Skin epidermis (tissue), 12 donors: ENCODE results near the gene PCDH15.

Experiments used
- H3K27ac ChIP-seq, 21 experiments: fragments of 200-600 bp; sonication (generic) in 11 of 21; one replicate each; pipeline ENCODE4 v1.5.0; 2020; ENCODE audit warnings: mild to moderate bottlenecking in 3 of 21, inconsistent platforms in 2 of 21, moderate library complexity in 2 of 21
- H3K4me3 ChIP-seq, 7 experiments: fragments of 200-600 bp; sonication (generic) in 2 of 7; one replicate each; pipeline ENCODE4 v1.5.0; 2020; ENCODE audit warnings: inconsistent platforms in 2 of 7, mild to moderate bottlenecking in 2 of 7, moderate library complexity in 1 of 7

Gene PCDH15

DNA sequence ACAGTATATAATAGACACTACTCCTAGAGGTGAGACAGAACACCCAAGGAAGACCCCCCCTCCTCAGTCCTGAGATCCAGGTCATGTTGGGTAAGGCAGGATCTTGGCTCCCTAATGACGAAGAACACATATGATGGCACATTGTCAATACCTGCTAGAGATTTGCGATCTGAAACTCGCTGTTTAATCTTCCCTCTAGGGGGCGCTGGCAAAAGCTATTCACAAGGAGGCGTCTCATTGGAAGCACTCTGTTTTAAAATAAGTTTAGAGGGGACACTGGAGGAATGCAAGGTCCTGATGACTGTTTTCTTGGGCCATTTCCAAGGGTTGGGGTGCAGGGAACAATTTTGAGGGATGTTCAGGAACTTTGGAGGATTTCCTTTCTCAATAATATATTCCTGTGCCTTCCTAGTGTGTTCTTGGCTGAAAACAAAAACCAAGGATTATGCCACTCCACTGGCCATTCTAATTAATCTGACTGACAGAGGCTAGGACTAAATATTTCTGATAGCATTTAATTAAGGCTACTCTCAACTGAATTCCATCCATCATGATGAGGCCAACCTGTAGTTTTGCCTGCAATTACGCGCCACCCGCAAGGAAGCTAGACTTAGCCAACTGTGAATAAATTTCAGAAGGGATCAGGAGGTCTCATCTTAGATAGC lies 1014.7 kb downstream of the PCDH15 start:
- Histone ChIP-seq H3K4me3 (no peak overlapping the region), H3K27ac (no peak overlapping the region)

- Histone ChIP-seq H3K27ac (no peak overlapping the region), H3K4me3 (no peak overlapping the region)
These were observed 1029.3 kb downstream of the PCDH15 start for GRCh38 chr10:53771701-53772100.

- Histone ChIP-seq H3K4me3 (no peak overlapping the region), H3K27ac (no peak overlapping the region)
These were observed 1030.1 kb downstream of the PCDH15 start for GRCh38 chr10:53770903-53771302.

DNA sequence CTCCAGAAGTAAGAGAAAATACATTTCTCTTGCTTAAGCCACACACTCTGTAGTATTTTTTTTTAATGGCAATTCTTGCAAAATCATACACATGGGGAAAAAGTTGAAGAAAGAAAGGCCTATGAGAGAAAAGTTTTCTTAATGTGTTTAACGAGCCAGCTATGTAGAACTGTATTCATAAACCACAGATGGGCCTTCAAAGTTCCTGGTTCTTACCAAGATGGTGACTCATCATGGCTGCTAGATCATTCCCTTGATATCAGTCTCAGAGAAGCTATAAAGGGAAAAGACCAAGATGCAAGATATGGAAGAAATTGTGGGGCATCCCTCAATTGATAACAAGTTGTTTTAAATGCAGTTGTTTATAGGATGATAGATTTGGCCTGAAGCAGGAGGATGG lies 1035.7 kb downstream of the PCDH15 start:
- Histone ChIP-seq H3K4me3 (no peak overlapping the region), H3K27ac (no peak overlapping the region)

GRCh38 chr10:53754596-53755250 lies 1046.3 kb downstream of the PCDH15 start:
- H3K27ac ChIP-seq = no peak overlapping the region
- H3K4me3 ChIP-seq = no peak overlapping the region
